Hindlimb muscle (tissue), 1 donor: ENCODE results near the gene DNAJC30. TPM values are rescaled to one million over a fixed set of nuclear protein-coding genes. Genes with fewer than 3 reads are reported as not detected.
A peak's percentile ranks its signal among the peaks of the same experiment; 100 is the strongest.
"Not testable (repeated sequence)": the region's sequence is repeated elsewhere in the genome, so short reads cannot be mapped to it uniquely, and the experiment has no call there.

Experiments used
- DNase-seq: peaks from one replicate; pipeline ENCODE4 v3.0.0-alpha.2; 2013
- polyA plus RNA-seq: library from polyadenylated mRNA; unstranded; fragments of 120-200 nt; gene quantifications from one replicate; pipeline ENCODE4 v1.2.1, GENCODE V29; 2013; ENCODE audit not compliant: insufficient read length

DNAJC30 gene
- polyA plus RNA-seq, 1 donor: 7.8 TPM

- no peak for DNase-seq
Measured at GRCh38 chr7:73680501-73680900, 2.8 kb downstream of the DNAJC30 start.

DNA sequence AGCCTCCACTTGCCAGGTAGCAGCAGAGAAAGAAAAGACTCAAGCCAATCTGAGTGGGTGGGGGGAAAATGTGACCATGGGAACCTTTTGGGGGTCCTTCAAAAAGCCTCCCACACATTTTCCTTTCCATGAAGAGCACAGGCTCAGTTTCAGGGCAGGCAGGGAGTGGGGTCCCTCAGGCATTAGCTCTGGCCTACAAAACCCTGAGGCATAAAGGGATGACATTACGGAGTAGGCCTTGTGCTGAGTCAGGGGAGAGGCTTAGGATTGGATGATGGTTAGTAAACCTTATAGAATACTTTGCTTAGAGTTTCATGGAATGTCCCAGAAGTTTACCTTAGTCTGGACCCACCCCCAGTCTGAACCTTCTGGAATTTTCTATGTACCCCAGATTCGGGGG, 3.5 kb downstream of the DNAJC30 start:
- no peak for DNase-seq

GRCh38 chr7:73678862-73679261, 4.4 kb downstream of the DNAJC30 start:
- DNase-seq: no peak

GRCh38 chr7:73676062-73676461, 7.2 kb downstream of the DNAJC30 start:
- DNase-seq: not testable (repeated sequence)

GRCh38 chr7:73674468-73675124, 8.7 kb downstream of the DNAJC30 start:
- DNase-seq: no peak

DNA sequence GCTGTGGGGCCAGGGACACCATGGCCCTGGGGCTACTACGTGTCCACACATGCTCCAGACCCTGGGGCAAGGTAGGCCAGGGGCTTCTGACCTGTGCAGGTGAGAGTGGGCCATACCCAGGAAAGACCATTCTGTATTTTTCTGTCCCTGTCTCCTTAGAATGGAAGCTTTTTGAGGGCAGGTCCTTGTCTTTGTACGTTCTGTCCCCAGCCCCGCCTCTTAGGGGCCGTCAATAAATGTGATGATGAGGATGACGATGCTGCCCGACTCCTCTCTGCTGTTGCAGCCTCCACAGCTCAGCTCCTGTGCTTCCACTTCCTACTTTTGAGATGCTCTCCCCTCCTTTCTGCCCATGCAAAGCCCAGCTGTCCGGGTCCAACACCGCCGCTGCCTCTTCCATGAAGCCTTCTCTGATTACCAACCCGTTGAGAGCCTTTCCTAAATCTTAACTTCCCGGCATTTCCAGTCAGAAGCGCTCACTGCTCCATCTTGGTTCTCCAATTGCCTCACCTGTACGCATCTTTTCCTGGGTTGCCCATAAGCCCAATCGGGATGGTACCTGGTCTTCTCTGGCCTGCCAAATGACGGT, 11.3 kb downstream of the DNAJC30 start:
- no peak for DNase-seq

- no peak for DNase-seq
Measured at GRCh38 chr7:73671322-73671661, 12.0 kb downstream of the DNAJC30 start.

DNA sequence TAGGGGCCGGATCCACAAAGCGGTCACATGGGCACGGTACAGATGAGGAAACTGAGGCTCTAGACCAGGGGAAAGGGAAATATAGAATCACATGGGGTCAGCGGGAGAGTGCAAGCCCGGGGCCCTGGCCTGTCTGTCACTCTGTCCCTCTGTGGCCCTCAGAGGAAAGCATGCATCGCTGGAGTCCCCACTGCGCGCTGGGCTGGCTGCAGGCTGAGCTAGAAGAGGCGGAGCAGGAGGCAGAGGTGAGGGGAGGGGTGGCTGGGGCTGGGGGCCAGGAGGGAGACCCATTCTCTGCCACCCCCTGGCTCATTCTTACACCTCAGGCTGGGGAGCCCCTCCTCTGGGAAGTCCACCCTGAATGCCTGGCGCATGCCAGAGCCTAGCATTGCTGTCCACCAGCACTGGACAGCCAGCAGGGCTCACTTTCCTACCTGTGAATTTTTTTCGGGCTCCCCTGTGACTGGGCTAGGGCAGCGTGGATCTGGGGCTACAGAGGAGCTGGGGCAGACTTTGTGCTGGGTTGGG, 13.3 kb downstream of the DNAJC30 start:
- no peak for DNase-seq

- DNase-seq: no peak
Measured at GRCh38 chr7:73669288-73669701, 14.0 kb downstream of the DNAJC30 start.

GRCh38 chr7:73668886-73669230, 14.4 kb downstream of the DNAJC30 start:
- no peak for DNase-seq

DNA sequence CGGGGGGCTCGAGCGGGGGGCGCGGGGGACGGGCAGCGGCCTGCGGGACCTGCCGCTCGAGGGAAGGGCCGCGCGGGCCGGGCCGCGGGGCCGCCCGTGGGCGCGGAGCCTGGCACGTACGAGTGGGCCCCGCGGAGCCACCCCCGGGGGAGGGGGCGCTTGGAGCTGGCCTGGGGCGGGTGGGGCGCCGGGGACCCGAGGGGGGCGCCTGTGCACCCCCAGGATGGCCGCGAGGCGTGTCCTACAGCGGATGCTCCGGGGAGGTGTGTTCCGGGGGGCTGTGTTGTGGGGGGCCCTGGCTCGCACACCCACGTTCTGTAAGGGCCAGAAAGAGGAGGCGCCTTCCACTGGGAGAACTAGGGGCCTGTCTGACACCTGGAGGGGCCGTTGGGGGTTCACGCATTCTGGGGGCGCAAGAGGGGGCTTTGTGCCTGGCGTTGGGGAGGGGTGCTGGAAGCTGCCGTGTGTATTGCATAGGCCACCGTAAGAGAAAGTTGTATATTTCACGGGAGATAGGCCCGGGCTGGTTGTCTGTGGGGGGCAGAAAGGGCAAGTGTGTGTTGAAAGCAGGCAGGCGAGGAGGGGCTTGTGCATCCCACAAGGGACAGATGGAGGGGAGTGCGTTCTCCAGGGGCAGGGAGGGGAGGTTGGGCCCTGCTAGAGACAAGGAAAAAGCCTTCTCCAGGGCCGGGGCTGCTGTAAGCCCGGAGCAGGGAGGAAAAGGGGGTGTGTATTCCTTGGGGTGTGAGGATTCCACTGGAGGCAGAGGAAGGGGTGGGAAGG, 15.0 kb downstream of the DNAJC30 start:
- DNase-seq: no peak

- DNase-seq: peak; percentile 93
Measured at GRCh38 chr7:73667344-73668102, 15.7 kb downstream of the DNAJC30 start, which contains the start of gene VPS37D. VPS37D (plus strand) TSS chr7:73667831; CDS start chr7:73667959, 128 bp downstream.

DNA sequence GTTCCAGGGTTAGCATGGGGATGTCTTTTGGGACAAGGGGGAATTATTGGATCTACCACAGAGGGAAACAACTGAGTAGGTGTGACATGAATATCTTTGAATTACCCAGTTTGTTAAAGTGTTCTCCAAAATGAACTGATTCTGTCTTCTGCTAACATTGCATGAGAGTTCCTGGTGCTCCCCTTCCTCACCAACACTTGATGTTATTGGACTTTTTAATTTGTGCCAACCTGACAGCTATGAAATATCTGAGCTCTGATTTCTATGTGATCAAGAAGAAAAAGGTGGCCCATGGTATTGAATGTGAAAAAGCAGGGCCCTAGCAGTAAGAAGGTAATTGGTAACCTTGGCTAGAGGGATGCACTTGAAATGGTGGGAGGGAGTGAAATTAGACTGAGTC, 20.2 kb downstream of the DNAJC30 start:
- DNase-seq: no peak

DNA sequence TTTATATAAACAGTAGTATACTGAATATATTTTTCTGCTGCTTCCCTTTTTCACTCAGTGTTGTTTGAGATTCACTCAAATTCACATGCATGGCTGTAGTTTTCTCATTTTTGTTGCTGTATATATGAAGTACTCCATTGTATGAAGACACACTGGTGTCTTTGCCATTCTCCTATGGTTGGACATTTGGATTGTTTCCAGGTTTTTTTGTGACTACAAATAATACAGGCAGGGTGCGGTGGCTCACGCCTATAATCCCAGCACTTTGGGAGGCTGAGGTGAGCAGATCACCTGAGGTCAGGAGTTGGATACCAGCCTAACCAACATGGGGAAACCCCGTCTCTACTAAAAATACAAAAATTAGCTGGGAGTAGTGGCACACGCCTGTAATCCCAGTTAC, 22.7 kb downstream of the DNAJC30 start:
- not testable (repeated sequence) for DNase-seq

- no peak for DNase-seq
Measured at GRCh38 chr7:73659983-73660382, 23.3 kb downstream of the DNAJC30 start.

DNA sequence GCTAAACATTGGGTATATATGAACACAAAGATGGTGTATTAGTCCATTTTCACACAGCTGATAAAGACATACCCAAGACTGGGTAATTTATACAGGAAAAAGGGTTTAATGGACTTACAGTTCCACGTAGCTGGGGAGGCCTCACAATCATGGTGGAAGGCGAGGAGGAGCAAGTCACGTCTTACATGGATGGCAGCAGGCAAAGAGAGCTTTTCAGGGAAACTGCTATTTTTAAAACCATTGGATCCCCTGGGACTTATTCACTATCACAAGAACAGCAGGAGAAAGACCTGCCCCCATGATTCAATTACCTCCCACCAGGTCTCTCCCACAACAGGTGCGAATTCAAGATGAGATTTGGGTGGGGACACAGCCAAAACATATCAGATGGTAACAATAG, 27.9 kb downstream of the DNAJC30 start:
- not testable (repeated sequence) for DNase-seq

GRCh38 chr7:73652541-73652949, 30.7 kb downstream of the DNAJC30 start:
- no peak for DNase-seq

DNA sequence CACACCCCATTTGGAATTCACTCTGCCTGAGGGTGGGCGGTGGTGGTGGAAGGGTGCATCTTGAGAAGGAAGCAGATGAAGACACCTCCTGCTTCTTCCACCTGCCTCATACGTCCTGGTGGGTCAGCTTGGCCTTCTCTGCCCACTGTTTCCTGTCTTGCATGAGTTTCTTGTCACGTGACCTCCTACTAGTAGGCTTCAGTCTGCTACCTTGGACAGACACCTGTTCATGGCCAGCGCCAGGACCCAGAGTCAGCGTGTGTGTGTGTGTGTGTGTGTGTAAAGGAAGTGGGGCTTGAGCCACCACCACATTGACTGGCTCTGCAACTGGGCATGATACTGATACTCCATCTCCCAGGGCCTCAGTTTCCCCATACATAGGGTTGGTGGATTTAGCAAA, 32.7 kb downstream of the DNAJC30 start:
- DNase-seq: no peak

- DNase-seq: no peak
Measured at GRCh38 chr7:73649576-73649975, 33.7 kb downstream of the DNAJC30 start.

- DNase-seq: no peak
Measured at GRCh38 chr7:73648593-73649332, 34.5 kb downstream of the DNAJC30 start.

DNA sequence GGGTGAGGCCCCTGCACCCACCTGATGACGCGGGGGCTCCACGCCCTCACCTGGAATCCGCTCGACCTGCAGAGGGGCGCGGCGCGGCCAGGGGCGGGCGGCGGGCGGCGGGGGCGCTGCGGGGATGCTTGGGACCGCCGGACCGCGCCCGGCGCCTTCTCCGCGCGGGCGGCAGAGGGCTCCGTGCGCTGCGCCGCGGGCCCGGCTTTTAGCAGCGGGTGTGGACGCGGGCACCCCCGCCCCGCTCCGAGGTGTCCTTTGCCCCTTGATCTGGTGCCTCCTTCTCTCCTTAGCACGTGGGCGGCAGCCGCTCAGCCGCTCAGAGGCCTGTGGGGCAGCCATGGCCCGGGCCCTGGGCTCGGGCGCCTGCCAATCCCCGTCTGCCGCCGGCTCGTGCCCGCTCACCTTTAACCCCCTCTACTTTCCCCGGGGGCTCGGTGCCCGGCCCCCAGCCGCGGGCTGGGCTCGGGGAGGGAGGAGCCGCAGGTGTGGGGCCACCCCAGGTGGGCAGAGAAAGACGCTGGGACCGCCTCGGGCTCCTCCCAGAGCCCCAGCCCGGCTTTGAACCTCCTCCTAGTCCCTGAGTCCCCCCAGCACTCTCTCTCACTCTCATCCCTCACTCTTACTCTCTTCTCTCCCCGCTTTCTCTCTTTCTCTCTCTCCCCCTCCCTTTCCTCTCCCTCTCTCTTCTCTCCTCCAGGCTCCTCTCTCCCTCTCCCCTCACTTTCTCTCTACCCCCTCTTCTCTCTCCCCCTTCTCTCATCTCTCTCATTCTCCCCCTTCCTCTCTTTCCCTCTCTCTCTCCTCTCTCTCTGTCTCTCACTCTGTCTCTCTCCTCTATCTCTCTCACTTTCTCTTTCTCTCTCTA, 35.3 kb downstream of the DNAJC30 start:
- DNase-seq: no peak
